T-cell (primary cell): ENCODE data around the gene COQ9. TPM values are rescaled to one million over a fixed set of nuclear protein-coding genes. Genes with fewer than 3 reads are reported as not detected.

ENCODE experiments used
- ATAC-seq, 4 experiments: fragments of 200-7000 bp in 3 of 4; fragments of 150-1000 bp in 1 of 4; cut with Tn5 transposase; replicated peaks in 1 of 4; 1 replicate in 3 of 4; 2 replicates in 1 of 4; pipeline ENCODE4 v1.10.0; 2021; ENCODE audit warnings: moderate library complexity in 3 of 4, mild to moderate bottlenecking in 2 of 4, moderate number of reproducible peaks in 1 of 4
- CTCF ChIA-PET, 2 donors: fragments of 300-600 bp; sonication (Branson Sonifier 250); formaldehyde crosslinking; loops; one replicate each; lab custom pipeline; 2022; ENCODE audit warnings: antibody characterized with exemption in 2 of 2; lab: Charles Lee
- POLR2A ChIA-PET, 2 donors: fragments of 300-600 bp; sonication (Branson Sonifier 250); formaldehyde crosslinking; loops; one replicate each; lab custom pipeline; 2022; ENCODE audit warnings: antibody characterized with exemption in 2 of 2; lab: Charles Lee
- DNase-seq, 35 experiments: peaks; one replicate each; pipeline versions ENCODE4 v3.0.0 to v3.0.0-alpha.2; 2013 to 2023
- H3K27ac ChIP-seq: one replicate; pipeline ENCODE4 v1.5.1; 2013; ENCODE audit warnings: low read length
- H3K27me3 ChIP-seq, 2 experiments: replicated peaks in 1 of 2; 1 replicate in 1 of 2; 2 replicates in 1 of 2; pipeline versions ENCODE4 v1.6.1 to v1.7.0; 2013; ENCODE audit warnings: low read length in 1 of 2, mixed read lengths in 1 of 2; ENCODE audit not compliant: control insufficient read depth in 2 of 2, insufficient read depth in 2 of 2; ENCODE audit errors: extremely low read depth in 1 of 2
- H3K36me3 ChIP-seq, 2 donors: 1 replicate in 1 of 2; 2 replicates in 1 of 2; pipeline versions ENCODE4 v1.6.1 to v1.7.0; 2013; ENCODE audit warnings: low read length in 1 of 2; ENCODE audit not compliant: control insufficient read depth in 2 of 2, insufficient read depth in 1 of 2; ENCODE audit errors: extremely low read depth in 1 of 2
- H3K4me1 ChIP-seq, 2 experiments: 1 replicate in 1 of 2; 2 replicates in 1 of 2; pipeline versions ENCODE4 v1.6.1 to v1.7.0; 2013; ENCODE audit warnings: low read length in 2 of 2, mixed read lengths in 1 of 2; ENCODE audit not compliant: insufficient read depth in 2 of 2, control insufficient read depth in 1 of 2; ENCODE audit errors: extremely low read depth in 1 of 2
- H3K4me3 ChIP-seq, 2 donors: 1 replicate in 1 of 2; 2 replicates in 1 of 2; pipeline versions ENCODE4 v1.5.1 to v1.7.0; 2013; ENCODE audit warnings: mild to moderate bottlenecking in 2 of 2, low read length in 1 of 2, moderate library complexity in 1 of 2; ENCODE audit not compliant: control insufficient read depth in 1 of 2; ENCODE audit errors: extremely low read depth in 1 of 2
- H3K9me3 ChIP-seq: 2 replicates; pipeline ENCODE4 v1.7.0; 2013
- H3K27ac Mint-ChIP-seq, 2 donors: one replicate each; pipeline ENCODE4 v1.8.0; 2020 to 2021; ENCODE audit warnings: mild to moderate bottlenecking in 2 of 2, mixed read lengths in 2 of 2
- H3K27me3 Mint-ChIP-seq, 2 donors: one replicate each; pipeline ENCODE4 v1.8.0; 2021 to 2022; ENCODE audit warnings: mixed read lengths in 2 of 2
- H3K36me3 Mint-ChIP-seq: one replicate; pipeline ENCODE4 v1.8.0; 2021; ENCODE audit warnings: mixed read lengths
- H3K4me1 Mint-ChIP-seq, 3 donors: one replicate each; pipeline ENCODE4 v1.8.0; 2020 to 2022; ENCODE audit warnings: mixed read lengths in 3 of 3, mild to moderate bottlenecking in 1 of 3
- H3K4me3 Mint-ChIP-seq, 3 donors: one replicate each; pipeline ENCODE4 v1.8.0; 2020 to 2022; ENCODE audit warnings: mild to moderate bottlenecking in 3 of 3, mixed read lengths in 3 of 3, moderate library complexity in 3 of 3
- H3K9me3 Mint-ChIP-seq, 3 donors: one replicate each; pipeline ENCODE4 v1.8.0; 2020 to 2022; ENCODE audit warnings: mixed read lengths in 3 of 3
- WGBS: methylation state at CpG from one replicate; pipeline ENCODE4 v1.1.5; 2013; ENCODE audit warnings: missing lambda C conversion rate; ENCODE audit not compliant: insufficient coverage; 5-methylcytosine and 5-hydroxymethylcytosine counted together
- total RNA-seq, 35 experiments: library from RNA in 6 of 35; stranded (reverse) in 6 of 35; fragments of 120-200 nt in 1 of 35; gene quantifications; one replicate each; pipeline versions ENCODE4 v1.2.1 to v1.2.4 and lab custom pipeline; 2013 to 2026

The COQ9 gene
- total RNA-seq, 5 donors from 2014 or later (not counting 1 experiment from before 2014, with no cell fraction given), result 18.0 to 35.3 (median 34.2) TPM

DNA sequence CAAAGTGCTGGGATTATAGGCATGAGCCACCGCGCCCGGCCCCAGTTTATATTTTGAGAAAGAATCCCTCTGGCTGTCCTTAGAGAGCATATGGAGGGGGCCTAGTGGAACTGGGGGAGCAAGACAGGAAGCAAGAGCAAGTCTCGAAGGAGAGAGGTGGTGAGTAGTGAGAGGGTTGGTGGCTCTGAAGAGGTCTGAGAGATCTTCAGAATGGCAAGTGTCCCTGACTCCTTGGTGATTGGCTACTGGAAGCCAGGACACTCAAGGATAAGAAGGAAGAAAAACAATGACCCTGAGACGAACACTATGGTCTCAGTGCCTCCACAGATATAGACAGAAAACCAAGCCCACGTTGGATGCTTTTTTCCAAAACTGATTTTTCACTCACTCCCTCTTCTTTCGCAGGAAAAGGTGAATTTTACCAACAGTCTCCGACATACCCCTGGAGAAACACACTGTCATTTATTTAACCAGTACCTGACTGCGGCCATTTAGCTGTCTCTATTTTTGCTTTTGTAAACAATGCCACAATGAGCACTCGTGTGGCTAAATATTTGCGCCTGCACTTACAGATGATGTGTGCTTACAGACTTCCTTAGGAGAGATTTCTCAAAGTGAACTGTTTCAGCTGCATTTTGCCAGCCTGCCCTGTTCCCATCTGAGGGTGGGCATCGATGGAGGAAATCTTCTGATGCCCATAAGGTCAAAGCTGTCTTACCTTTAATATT lies 54.9 kb downstream of the COQ9 start:
- H3K9me3 ChIP-seq, result no peaks in the 10 kb centered on the region
- H3K4me1 Mint-ChIP-seq, result peaks cover 8 to 10% (median 10%) of the 10 kb centered on the region in 3 donors
- no peak overlapping the region for H3K4me3 ChIP-seq
- 89% methylated on average over 11 of the region's 12 CpGs for WGBS
- no peak overlapping the region for H3K27ac ChIP-seq
- no peaks in the 10 kb centered on the region for H3K9me3 Mint-ChIP-seq
- ChIA-PET POLR2A (no interaction called here), CTCF (no interaction called here)
- H3K27ac Mint-ChIP-seq, result no peak overlapping the region
- DNase-seq, result no peak
- H3K4me1 ChIP-seq, result peaks cover 3 to 19% of the 10 kb centered on the region in 2 experiments
- peaks cover 0 to 19% of the 10 kb centered on the region in 2 experiments for H3K27me3 ChIP-seq
- H3K27me3 Mint-ChIP-seq, result no peaks in the 10 kb centered on the region
- no peaks in the 10 kb centered on the region for H3K36me3 ChIP-seq
- no peaks in the 10 kb centered on the region for H3K36me3 Mint-ChIP-seq
- no peak for ATAC-seq
- no peak overlapping the region for H3K4me3 Mint-ChIP-seq

DNA sequence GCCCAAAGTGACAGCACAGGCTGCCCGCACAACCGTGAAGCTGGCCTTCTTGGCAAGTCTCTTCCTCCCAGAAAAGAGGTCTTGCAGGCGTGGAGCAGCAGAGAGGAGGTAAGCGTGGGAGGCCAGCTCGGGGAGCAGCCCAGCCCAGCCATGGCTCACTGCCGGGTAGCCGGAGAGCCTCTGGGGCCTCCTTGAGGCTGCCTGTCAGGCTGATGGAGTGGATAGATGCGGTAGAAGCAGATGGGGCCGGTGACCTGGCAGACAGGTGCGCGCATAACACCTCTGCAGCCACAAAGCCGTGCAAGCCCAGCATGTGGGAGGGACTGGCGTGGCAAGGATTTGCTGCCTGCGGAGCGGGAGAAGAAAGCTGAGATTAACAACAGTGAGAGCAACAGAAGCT lies 56.1 kb downstream of the COQ9 start:
- H3K4me3 Mint-ChIP-seq, result no peak overlapping the region
- peaks cover 8 to 10% (median 10%) of the 10 kb centered on the region in 3 donors for H3K4me1 Mint-ChIP-seq
- 90% methylated on average over 12 of the region's 15 CpGs for WGBS
- H3K9me3 ChIP-seq, result no peaks in the 10 kb centered on the region
- H3K27me3 ChIP-seq, result peaks cover 0 to 17% of the 10 kb centered on the region in 2 experiments
- peaks cover 3 to 19% of the 10 kb centered on the region in 2 experiments for H3K4me1 ChIP-seq
- H3K36me3 Mint-ChIP-seq, result no peaks in the 10 kb centered on the region
- ATAC-seq (no peak), DNase-seq (no peak)
- no peaks in the 10 kb centered on the region for H3K9me3 Mint-ChIP-seq
- no peaks in the 10 kb centered on the region for H3K27me3 Mint-ChIP-seq
- ChIA-PET CTCF (no interaction called here), POLR2A (no interaction called here)
- H3K36me3 ChIP-seq, result no peaks in the 10 kb centered on the region
- H3K27ac ChIP-seq, result no peak overlapping the region
- no peak overlapping the region for H3K27ac Mint-ChIP-seq
- no peak overlapping the region for H3K4me3 ChIP-seq

DNA sequence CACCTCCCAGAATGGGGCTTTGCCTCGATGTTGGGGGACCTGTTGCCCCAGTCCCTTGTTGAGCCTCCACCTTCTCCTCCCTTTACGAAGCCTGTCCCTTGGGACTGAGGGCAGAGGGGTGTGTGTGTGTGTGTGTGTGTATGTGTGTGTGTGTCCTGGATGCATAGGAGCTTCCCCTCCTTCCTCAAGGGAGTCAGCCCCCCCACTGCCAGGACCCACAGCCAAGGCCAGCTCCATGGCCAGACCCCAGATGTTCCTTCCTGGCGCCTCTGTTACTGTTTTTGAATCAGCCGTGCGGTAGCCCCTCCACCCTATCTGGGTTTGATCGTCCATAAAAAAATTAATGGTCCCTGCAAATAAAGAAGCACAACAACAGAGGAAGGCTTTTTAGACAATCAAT lies 56.7 kb downstream of the COQ9 start:
- H3K36me3 Mint-ChIP-seq, result no peaks in the 10 kb centered on the region
- POLR2A ChIA-PET, result no interaction called here
- CTCF ChIA-PET, result interaction anchor here (0.7 to 0.9 kb wide), 2 partner anchors 359 to 806 kb away, joined by 3 to 4 read pairs; no protein-coding TSS in a partner anchor
- Histone ChIP-seq H3K36me3 (no peaks in the 10 kb centered on the region), H3K4me3 (no peak overlapping the region), H3K27me3 (peaks cover 0 to 19% of the 10 kb centered on the region in 2 experiments), H3K27ac (no peak overlapping the region), H3K9me3 (no peaks in the 10 kb centered on the region), H3K4me1 (peaks cover 3 to 19% of the 10 kb centered on the region in 2 experiments)
- no peak overlapping the region for H3K4me3 Mint-ChIP-seq
- no peaks in the 10 kb centered on the region for H3K27me3 Mint-ChIP-seq
- ATAC-seq (no peak), DNase-seq (no peak)
- H3K4me1 Mint-ChIP-seq, result peaks cover 8 to 10% (median 10%) of the 10 kb centered on the region in 3 donors
- no peak overlapping the region for H3K27ac Mint-ChIP-seq
- H3K9me3 Mint-ChIP-seq, result no peaks in the 10 kb centered on the region
- WGBS, result no CpG with 5 or more reads among the region's 6 CpGs

DNA sequence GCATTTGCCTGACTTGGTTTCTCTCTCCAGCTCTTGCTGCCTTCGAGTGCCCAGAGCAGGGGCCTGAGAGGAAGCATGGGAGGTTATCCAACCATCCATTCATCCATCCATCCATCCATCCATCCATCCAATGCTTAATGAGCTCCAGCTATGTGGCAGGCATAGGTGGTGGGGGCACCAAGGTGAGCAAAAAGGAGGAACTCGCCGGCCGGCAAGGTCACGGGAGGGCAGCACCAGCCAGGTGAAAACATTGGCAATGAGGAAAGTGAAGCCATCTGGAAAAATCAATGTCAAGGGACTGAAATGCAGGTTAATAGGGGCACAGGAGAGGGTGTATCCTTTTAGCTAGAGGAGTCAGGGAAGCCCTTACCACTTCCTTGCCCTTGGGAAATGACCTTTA lies 57.2 kb downstream of the COQ9 start:
- peaks cover 8 to 10% (median 8%) of the 10 kb centered on the region in 3 donors for H3K4me1 Mint-ChIP-seq
- WGBS, result 83% methylated on average over 1 of the region's 5 CpGs
- Histone ChIP-seq H3K36me3 (no peaks in the 10 kb centered on the region), H3K4me1 (peaks cover 3 to 18% of the 10 kb centered on the region in 2 experiments), H3K27me3 (peaks cover 0 to 22% of the 10 kb centered on the region in 2 experiments), H3K4me3 (no peak overlapping the region), H3K27ac (no peak overlapping the region), H3K9me3 (no peaks in the 10 kb centered on the region)
- no peaks in the 10 kb centered on the region for H3K27me3 Mint-ChIP-seq
- ChIA-PET POLR2A (no interaction called here), CTCF (interaction anchor here (0.7 to 0.9 kb wide), 2 partner anchors 359 to 807 kb away, joined by 3 to 4 read pairs; no protein-coding TSS in a partner anchor)
- H3K27ac Mint-ChIP-seq, result no peak overlapping the region
- DNase-seq (no peak), ATAC-seq (no peak)
- H3K4me3 Mint-ChIP-seq, result no peak overlapping the region
- H3K36me3 Mint-ChIP-seq, result no peaks in the 10 kb centered on the region
- H3K9me3 Mint-ChIP-seq, result no peaks in the 10 kb centered on the region

DNA sequence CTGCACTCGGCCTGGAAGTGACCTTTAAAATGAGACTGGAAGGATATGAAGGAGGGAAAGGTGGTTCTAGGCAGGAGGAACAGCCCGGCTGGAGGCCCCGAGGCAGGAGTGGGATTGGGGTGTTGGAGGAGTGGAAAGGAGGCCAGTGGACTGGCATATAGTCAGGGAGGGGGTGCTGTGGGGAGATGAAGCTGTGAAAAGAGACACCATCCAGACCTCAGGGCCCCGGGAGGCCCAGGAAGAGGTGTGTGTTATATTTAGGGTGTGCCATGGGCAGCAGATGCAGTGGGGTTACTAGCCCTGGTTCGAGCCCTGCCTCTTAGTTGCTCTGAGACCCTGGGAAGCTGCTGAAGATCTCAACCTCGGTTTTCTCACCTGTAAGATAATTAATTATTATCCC lies 57.9 kb downstream of the COQ9 start:
- Mint-ChIP-seq H3K27ac (no peak overlapping the region), H3K27me3 (no peaks in the 10 kb centered on the region), H3K36me3 (no peaks in the 10 kb centered on the region), H3K4me3 (no peak overlapping the region), H3K4me1 (peaks cover 8 to 10% (median 8%) of the 10 kb centered on the region in 3 donors), H3K9me3 (no peaks in the 10 kb centered on the region)
- Histone ChIP-seq H3K27ac (no peak overlapping the region), H3K9me3 (no peaks in the 10 kb centered on the region), H3K4me3 (no peak overlapping the region), H3K36me3 (no peaks in the 10 kb centered on the region), H3K4me1 (peaks cover 0 to 11% of the 10 kb centered on the region in 2 experiments), H3K27me3 (peaks cover 0 to 20% of the 10 kb centered on the region in 2 experiments)
- ChIA-PET CTCF (no interaction called here), POLR2A (no interaction called here)
- ATAC-seq, result no peak
- no peak for DNase-seq
- WGBS, result 70% methylated on average over 4 of the region's 6 CpGs

DNA sequence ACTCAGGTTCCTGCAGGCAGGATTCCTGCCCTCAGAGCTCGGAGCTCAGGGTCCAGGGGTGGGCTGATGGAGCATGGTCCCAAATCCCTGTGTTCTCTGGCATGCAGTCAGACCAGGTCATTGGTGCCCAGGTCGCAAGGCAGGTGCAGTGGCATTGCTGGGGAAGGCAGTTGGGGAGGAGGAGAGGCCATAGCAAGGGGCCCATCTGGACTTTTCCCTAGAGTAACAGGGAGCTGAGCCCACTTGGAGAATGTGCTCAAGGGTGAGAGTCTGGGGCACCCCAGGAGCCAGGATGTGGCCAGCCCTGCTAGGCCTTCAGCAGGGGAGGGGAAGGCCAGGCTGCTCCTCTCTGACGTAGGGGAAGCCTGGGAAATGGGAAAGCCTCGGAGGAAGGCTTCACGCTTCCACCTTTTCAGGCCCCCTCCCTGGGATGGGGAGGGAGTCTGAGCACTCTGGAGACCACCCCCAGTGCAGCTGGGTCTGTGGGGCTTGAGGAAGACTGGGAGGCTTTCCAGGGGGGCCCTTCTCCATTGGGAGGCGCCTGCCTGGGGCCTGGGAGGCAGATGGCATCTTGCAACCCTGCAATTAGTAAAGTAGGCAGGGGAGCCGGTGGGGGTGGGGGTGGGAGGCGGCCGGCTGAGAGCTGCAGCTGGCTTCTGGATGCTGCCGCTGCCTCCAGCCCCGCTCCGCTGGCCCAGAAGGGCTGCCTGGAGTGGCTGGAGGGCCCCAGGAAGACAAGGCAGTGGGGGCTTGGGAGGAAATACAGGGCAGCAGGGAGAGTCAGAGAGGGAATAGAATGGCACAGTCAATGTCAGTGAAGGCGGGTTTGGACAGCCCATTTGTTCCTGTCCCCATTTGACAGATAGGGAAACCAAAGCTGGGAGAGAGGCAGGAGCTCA lies 60.1 kb downstream of the COQ9 start:
- ChIA-PET POLR2A (no interaction called here), CTCF (no interaction called here)

More for the DNA sequence above, 60.1 kb downstream of the COQ9 start:
- ATAC-seq, result no peak
- Histone ChIP-seq H3K4me1 (no peaks in the 10 kb centered on the region), H3K36me3 (peaks cover 0 to 5% of the 10 kb centered on the region in 2 donors), H3K4me3 (no peak overlapping the region), H3K27me3 (peaks cover 0 to 20% of the 10 kb centered on the region in 2 experiments), H3K27ac (no peak overlapping the region), H3K9me3 (no peaks in the 10 kb centered on the region)
- Mint-ChIP-seq H3K4me1 (no peaks in the 10 kb centered on the region), H3K27me3 (no peaks in the 10 kb centered on the region), H3K27ac (no peak overlapping the region), H3K36me3 (peaks cover 7% of the 10 kb centered on the region), H3K4me3 (no peak overlapping the region), H3K9me3 (no peaks in the 10 kb centered on the region)
- 74% methylated on average over 11 of the region's 13 CpGs for WGBS
- DNase-seq, result no peak
